Cerebellar nuclear complex (tissue), 1 donor: ENCODE data around the gene OPN1SW.

ENCODE experiments used
- DNase-seq, 2 experiments: peaks; one replicate each; lab custom pipeline; 2025; lab: John Stamatoyannopoulos, UW

The OPN1SW gene

DNA sequence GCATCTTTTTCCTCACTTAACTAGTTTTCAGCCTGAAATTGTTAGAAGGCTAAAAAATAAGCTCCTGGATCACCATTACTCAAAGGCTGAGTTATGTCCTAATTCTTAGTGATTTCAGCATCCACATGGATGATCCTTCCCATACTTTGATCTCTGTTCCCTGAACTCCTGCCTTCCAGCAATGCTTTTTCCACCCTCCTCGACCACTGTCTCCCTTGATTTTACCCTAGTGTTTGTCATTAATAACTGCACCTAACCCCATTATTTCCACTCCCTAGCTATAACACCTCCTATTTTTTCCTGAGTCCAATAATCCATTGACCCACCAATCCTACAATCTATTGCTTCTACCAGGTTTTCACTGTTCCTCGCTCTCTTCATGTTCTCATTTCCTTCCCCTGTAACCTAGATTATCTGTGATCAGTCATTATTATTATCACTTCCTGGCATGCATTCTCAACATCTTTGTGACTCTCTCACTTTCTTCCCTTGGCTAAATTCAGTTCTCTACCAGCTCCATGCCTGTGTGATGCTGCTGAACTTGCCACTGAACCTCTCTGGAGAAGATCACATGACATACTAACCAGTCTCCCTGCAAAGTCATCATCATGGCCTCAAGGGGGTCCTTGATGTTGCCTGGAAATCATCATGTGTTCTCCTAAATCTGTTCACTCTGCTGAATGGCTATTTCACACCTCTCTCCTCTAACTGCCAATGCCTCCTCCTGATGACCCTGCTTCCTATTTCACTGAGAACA, 42.9 kb downstream of the OPN1SW start:
- DNase-seq = no peak

DNA sequence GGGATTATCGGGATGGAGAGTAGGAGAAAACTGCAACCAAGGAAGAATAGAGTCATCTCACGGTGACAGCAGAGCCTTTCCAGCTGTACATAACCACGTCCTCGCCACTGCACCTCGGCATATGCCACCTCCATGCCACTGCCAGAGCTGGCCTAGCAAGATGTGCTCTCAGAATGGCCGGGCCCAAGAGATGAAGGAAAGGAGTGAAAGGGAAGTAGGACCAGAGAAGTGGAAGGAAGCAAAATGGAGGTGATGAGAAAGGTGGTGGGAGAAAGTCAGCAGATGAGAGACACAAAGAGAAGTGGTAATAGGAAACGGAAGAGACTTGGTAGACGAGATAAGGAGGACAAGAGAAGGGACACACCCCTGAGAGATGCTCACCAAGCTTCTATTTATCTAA, 44.4 kb downstream of the OPN1SW start:
- no peak for DNase-seq

DNA sequence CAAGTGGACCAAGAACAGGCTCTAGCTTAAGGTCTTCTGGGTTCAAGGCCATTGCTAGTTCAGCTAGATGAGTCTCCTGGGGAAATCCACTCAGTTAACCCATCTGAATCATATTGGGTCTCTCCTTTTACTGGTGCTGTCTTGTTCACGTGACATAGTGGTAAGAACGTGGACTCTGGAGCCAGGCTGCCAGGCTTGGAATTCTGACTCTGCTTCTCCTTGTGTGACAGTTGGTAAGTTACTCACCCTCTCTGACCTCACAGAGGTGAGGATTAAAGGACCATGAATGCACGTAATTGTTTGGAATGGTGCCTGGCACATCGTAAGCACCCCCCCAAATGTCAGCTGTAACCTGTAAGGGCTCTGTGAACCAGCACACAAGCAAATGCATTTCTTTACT, 46.1 kb downstream of the OPN1SW start:
- DNase-seq = no peak

DNA sequence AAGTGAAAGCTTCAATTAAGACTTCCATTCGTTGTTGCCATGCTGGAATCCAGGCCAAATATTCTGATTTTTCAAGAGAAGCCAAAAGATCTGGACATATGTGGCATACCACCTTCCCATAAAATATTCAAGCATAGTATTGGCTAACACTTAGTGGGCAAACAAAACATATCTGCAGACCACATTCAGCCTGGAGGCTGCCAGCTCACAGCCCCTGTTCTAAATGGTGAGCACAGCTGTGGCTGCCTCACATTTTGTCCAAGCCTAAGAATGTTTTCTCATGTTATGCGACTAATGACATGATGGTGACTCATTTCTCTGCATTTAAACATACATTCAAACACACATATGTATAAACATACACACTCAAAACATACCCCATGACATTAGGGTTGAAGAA, 47.0 kb downstream of the OPN1SW start:
- no peak for DNase-seq

DNA sequence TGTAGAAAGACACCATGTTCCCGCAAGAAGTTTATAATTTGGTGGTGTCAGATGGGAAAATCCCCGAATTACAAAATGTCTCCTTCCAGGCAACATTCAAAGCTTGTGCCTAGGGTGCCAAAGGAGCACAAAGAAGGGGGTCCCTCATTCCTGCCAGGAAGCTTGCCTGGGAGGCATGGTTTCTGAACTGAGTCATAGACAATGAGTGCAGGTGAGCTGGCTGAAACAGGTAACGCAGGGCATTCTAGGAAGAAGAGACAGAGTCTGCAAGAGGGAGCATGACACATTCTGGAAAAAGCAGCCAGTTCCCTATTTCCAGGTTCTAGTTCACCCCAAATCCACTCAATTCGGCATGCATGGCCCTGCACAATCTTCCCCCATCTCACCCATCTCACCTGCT, 48.4 kb downstream of the OPN1SW start:
- no peak for DNase-seq

DNA sequence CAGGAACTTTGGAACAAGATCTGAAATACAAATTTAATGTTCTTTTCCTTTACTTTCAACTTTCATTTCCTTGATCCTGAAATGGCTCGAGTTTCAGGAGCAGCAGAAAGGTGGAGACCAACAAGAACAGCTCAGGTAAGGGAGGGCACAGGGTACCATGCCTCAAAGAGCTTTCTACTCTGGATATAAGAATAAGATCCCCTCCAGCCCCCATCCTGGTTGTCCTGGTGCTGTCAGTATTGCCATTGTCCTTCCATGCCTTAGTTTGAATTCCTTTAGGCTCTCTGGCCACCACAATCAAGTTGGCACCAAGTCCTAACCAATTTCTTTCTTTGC, 48.9 kb downstream of the OPN1SW start:
- DNase-seq = no peak

DNA sequence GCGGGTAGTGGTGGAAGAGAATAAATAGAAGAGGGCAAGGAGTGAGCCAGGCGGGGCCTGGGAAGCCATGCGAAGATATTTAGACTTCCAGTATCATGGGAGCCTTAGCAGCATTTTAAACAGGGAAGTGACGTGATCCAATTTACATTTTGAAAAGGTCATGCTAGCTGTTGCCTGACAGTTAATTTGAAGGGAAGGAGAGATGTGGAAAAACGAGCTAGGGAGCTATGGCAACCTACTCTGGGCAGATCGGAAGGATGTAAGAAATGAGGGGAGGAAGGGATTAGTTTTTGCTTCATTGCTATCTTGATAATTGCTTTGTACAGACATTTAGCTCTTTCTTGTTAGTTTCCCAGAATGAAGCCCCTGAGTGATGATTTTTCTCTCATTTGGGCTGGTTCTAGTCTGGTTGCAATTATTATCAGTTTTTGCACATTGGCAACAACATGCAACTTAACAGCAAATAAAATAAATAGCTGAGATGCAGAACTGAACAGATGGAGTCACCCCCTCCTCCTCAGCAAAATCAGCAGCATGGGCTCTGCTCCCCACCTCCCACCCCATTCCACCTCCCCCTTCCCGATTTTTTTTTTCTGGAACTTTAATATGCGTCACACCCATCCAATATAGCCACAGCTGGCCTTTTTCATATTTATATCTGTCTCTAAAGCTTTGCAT, 49.4 kb downstream of the OPN1SW start:
- no peak for DNase-seq

DNA sequence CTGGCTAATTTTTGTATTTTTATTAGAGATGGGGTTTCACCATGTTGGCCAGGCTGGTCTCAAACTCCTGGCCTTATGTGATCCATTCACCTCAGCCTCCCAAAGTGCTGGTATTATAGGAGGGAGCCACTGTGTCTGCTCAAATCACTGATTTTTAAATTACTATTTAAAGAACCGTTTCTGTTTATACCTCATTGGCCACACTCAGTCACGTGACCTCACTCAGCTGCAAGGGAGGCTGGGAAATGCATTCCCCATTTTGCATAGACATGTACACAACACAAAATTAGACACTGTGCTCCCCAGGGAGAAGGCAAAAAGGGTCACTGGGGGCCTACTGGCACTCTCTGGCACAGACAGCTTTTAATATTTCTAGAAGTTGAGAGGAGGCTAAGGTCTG, 50.1 kb downstream of the OPN1SW start:
- no peak for DNase-seq

DNA sequence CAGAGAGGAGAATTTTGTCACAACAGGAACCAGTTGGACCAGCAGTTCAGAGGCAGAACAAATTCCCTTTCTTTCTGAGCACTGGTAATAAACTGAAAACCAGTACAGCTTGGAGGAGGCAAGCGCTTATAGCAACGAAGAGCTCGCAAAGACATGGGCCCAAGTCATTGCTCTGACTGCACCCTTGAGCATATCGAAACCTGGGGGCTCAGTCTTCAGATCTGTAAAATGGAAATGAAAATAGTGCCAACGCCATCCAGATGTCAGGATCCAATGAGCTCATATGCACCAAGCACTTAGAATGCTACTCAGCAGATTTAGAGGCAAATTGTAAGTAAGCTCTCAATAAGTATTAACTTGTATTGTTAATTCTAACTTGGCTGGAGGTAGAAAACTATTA, 50.9 kb downstream of the OPN1SW start:
- no peak for DNase-seq
